Panc1 (cell line): ENCODE measurements around the gene DUSP1.

ENCODE experiments used
- POLR2AphosphoS5 ChIP-seq: IDR thresholded peaks from 2 replicates; pipeline ENCODE4 v1.6.1; 2012; ENCODE audit warnings: mild to moderate bottlenecking, low read depth, low read length, moderate library complexity
- SIN3A ChIP-seq: IDR thresholded peaks from 2 replicates; pipeline ENCODE4 v1.6.1; 2012; ENCODE audit warnings: low read depth, mild to moderate bottlenecking, low read length, moderate library complexity, borderline replicate concordance; ENCODE audit not compliant: insufficient read depth
- TCF7L2 ChIP-seq: IDR thresholded peaks from 2 replicates; pipeline ENCODE4 v1.6.1; 2011; ENCODE audit warnings: mild to moderate bottlenecking, low read depth, low read length, inconsistent platforms
- TF ChIP-seq, protein P1 (sequence below): fragments of 450-650 bp; IDR thresholded peaks from 2 replicates; pipeline ENCODE4 v1.5.1; 2017; ENCODE audit warnings: mild to moderate bottlenecking
- TF ChIP-seq, protein P2 (sequence below), 2 experiments: IDR thresholded peaks; 2 replicates each; pipeline ENCODE4 v1.6.1; 2011 to 2012; ENCODE audit warnings: low read depth in 2 of 2, control low read depth in 1 of 2, low read length in 1 of 2, mild to moderate bottlenecking in 1 of 2, moderate library complexity in 1 of 2; ENCODE audit not compliant: insufficient read depth in 1 of 2

DNA sequence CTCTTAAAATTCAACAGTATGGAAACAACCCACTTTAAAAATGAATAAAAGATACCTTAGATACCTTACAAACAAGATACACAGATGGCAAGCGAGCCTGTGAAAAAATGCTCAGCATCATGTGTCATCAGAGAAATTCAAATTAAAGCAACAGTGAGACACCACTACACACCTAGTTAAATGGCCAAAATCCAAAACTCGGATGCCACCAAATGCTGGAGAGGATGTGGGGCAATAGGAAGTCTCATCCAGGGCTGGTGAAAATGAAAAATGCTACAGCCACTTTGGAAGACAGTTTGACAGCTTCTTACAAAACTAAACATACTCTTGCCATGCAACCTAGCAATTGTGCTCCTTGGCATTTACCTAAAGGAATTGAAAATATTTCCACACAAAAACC, 17.9 kb downstream of the DUSP1 start:
- TF ChIP-seq, protein P1, sequence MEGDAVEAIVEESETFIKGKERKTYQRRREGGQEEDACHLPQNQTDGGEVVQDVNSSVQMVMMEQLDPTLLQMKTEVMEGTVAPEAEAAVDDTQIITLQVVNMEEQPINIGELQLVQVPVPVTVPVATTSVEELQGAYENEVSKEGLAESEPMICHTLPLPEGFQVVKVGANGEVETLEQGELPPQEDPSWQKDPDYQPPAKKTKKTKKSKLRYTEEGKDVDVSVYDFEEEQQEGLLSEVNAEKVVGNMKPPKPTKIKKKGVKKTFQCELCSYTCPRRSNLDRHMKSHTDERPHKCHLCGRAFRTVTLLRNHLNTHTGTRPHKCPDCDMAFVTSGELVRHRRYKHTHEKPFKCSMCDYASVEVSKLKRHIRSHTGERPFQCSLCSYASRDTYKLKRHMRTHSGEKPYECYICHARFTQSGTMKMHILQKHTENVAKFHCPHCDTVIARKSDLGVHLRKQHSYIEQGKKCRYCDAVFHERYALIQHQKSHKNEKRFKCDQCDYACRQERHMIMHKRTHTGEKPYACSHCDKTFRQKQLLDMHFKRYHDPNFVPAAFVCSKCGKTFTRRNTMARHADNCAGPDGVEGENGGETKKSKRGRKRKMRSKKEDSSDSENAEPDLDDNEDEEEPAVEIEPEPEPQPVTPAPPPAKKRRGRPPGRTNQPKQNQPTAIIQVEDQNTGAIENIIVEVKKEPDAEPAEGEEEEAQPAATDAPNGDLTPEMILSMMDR: no peak
- TF ChIP-seq POLR2AphosphoS5 (no peak), TCF7L2 (no peak), SIN3A (no peak)
- TF ChIP-seq, protein P2, sequence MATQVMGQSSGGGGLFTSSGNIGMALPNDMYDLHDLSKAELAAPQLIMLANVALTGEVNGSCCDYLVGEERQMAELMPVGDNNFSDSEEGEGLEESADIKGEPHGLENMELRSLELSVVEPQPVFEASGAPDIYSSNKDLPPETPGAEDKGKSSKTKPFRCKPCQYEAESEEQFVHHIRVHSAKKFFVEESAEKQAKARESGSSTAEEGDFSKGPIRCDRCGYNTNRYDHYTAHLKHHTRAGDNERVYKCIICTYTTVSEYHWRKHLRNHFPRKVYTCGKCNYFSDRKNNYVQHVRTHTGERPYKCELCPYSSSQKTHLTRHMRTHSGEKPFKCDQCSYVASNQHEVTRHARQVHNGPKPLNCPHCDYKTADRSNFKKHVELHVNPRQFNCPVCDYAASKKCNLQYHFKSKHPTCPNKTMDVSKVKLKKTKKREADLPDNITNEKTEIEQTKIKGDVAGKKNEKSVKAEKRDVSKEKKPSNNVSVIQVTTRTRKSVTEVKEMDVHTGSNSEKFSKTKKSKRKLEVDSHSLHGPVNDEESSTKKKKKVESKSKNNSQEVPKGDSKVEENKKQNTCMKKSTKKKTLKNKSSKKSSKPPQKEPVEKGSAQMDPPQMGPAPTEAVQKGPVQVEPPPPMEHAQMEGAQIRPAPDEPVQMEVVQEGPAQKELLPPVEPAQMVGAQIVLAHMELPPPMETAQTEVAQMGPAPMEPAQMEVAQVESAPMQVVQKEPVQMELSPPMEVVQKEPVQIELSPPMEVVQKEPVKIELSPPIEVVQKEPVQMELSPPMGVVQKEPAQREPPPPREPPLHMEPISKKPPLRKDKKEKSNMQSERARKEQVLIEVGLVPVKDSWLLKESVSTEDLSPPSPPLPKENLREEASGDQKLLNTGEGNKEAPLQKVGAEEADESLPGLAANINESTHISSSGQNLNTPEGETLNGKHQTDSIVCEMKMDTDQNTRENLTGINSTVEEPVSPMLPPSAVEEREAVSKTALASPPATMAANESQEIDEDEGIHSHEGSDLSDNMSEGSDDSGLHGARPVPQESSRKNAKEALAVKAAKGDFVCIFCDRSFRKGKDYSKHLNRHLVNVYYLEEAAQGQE (IDR thresholded peaks at IDR 0.05; ENCODE audit: insufficient read depth in 1 of 2, low read depth in 2 of 2, low read length in 1 of 2): no peak
